Keratinocyte (primary cell): ENCODE measurements around the gene ABHD6. TPM values are rescaled to one million over a fixed set of nuclear protein-coding genes. Genes with fewer than 3 reads are reported as not detected.
"Not testable (repeated sequence)": the region's sequence is repeated elsewhere in the genome, so short reads cannot be mapped to it uniquely, and the experiment has no call there.

Experiments used
- DNase-seq: peaks from one replicate; pipeline ENCODE4 v3.0.0-alpha.2; 2011; ENCODE audit warnings: low read depth, missing footprints, low spot score
- FAIRE-seq: peaks from 2 replicates; lab custom pipeline; 2011; peaks lifted over from hg19 to GRCh38; lab: Jason Lieb, UNC
- H2AFZ ChIP-seq: 2 replicates; pipeline ENCODE4 v1.6.0; 2012; ENCODE audit warnings: low read length, control low read depth, inconsistent platforms; ENCODE audit not compliant: control insufficient read depth
- H3K27ac ChIP-seq: 2 replicates; pipeline ENCODE4 v1.5.1; 2011; ENCODE audit warnings: low read length; ENCODE audit not compliant: control insufficient read depth, insufficient read depth
- H3K27me3 ChIP-seq: 3 replicates; pipeline ENCODE4 v1.6.0; 2011; ENCODE audit warnings: low read length; ENCODE audit not compliant: control insufficient read depth, insufficient read depth; ENCODE audit errors: extremely low read depth
- H3K36me3 ChIP-seq, 2 experiments: 2 replicates in 1 of 2; 3 replicates in 1 of 2; pipeline ENCODE4 v1.5.1; 2011; ENCODE audit warnings: low read length in 2 of 2, mild to moderate bottlenecking in 1 of 2; ENCODE audit not compliant: control insufficient read depth in 2 of 2, insufficient read depth in 2 of 2; ENCODE audit errors: extremely low read depth in 1 of 2
- H3K4me1 ChIP-seq: 3 replicates; pipeline ENCODE4 v1.5.1; 2011; ENCODE audit warnings: low read length; ENCODE audit not compliant: control insufficient read depth, insufficient read depth; ENCODE audit errors: extremely low read depth
- H3K4me2 ChIP-seq: 3 replicates; pipeline ENCODE4 v1.6.0; 2011; ENCODE audit warnings: low read depth, low read length; ENCODE audit not compliant: control insufficient read depth, insufficient read depth; ENCODE audit errors: extremely low read depth
- H3K4me3 ChIP-seq, 3 experiments: fragments of 200-600 bp in 1 of 3; sonication (generic) in 1 of 3; 2 replicates in 2 of 3; 3 replicates in 1 of 3; pipeline ENCODE4 v1.5.1; 2011 to 2016; ENCODE audit warnings: low read length in 3 of 3, mild to moderate bottlenecking in 3 of 3, control low read depth in 2 of 3, inconsistent platforms in 1 of 3, low read depth in 1 of 3, mixed read lengths in 1 of 3, mixed run types in 1 of 3, moderate library complexity in 1 of 3; ENCODE audit not compliant: control insufficient read depth in 2 of 3, insufficient read depth in 2 of 3; ENCODE audit errors: extremely low read depth in 1 of 3
- H3K79me2 ChIP-seq: 2 replicates; pipeline ENCODE4 v1.6.0; 2012; ENCODE audit warnings: low read length; ENCODE audit not compliant: control insufficient read depth, insufficient read depth
- H3K9ac ChIP-seq: 3 replicates; pipeline ENCODE4 v1.6.0; 2011; ENCODE audit warnings: low read length; ENCODE audit not compliant: control insufficient read depth, insufficient read depth; ENCODE audit errors: extremely low read depth
- H3K9me1 ChIP-seq: 3 replicates; pipeline ENCODE4 v1.6.0; 2011; ENCODE audit warnings: low read length; ENCODE audit not compliant: control insufficient read depth, insufficient read depth; ENCODE audit errors: extremely low read depth
- H3K9me3 ChIP-seq: 2 replicates; pipeline ENCODE4 v1.5.1; 2012; ENCODE audit warnings: low read depth, low read length; ENCODE audit not compliant: control insufficient read depth
- H4K20me1 ChIP-seq: 3 replicates; pipeline ENCODE4 v1.6.0; 2011; ENCODE audit warnings: low read length; ENCODE audit not compliant: control insufficient read depth, insufficient read depth; ENCODE audit errors: extremely low read depth
- EZH2 ChIP-seq: IDR thresholded peaks from one replicate; pipeline ENCODE4 v1.6.1; 2012; ENCODE audit warnings: inconsistent platforms, mild to moderate bottlenecking, low read length, moderate library complexity
- dilution Hi-C: fragments of 300-500 bp; cut with MboI; formaldehyde crosslinking; loops from one replicate; pipeline ENCODE4 v1.7.0; 2020; ENCODE audit warnings: low sequenced_read_pairs; ENCODE audit not compliant: extremely low pct_ligation_motif_present
- polyA plus RNA-seq, 5 experiments: library from polyadenylated mRNA; depleted of rRNA in 3 of 5; stranded (reverse) in 3 of 5; stranded (forward) in 1 of 5; unstranded in 1 of 5; fragments of >200 nt; gene quantifications; 1 replicate in 1 of 5; 2 replicates in 3 of 5; 3 replicates in 1 of 5; pipeline versions ENCODE4 v1.2.1 to v1.2.3, GENCODE V29; 2011 to 2012; ENCODE audit warnings: missing spikeins in 2 of 5, low read depth in 1 of 5, low replicate concordance in 1 of 5
- TF ChIP-seq, protein P1 (sequence below), 3 experiments: IDR thresholded peaks in 1 of 3; conservative IDR thresholded peaks in 1 of 3; optimal IDR thresholded peaks in 1 of 3; 2 replicates in 2 of 3; 3 replicates in 1 of 3; pipeline versions ENCODE3 to v1.5.1; 2011; ENCODE audit warnings: low read length in 3 of 3, mild to moderate bottlenecking in 3 of 3, moderate library complexity in 2 of 3, control low read depth in 1 of 3, inconsistent platforms in 1 of 3; ENCODE audit not compliant: insufficient read depth in 2 of 3; ENCODE audit errors: extremely low read depth in 1 of 3

Gene ABHD6
- polyA plus RNA-seq, 1 donor (not counting 4 experiments of a cell fraction or from before 2014, with no cell fraction given), result 15.2 TPM

DNA sequence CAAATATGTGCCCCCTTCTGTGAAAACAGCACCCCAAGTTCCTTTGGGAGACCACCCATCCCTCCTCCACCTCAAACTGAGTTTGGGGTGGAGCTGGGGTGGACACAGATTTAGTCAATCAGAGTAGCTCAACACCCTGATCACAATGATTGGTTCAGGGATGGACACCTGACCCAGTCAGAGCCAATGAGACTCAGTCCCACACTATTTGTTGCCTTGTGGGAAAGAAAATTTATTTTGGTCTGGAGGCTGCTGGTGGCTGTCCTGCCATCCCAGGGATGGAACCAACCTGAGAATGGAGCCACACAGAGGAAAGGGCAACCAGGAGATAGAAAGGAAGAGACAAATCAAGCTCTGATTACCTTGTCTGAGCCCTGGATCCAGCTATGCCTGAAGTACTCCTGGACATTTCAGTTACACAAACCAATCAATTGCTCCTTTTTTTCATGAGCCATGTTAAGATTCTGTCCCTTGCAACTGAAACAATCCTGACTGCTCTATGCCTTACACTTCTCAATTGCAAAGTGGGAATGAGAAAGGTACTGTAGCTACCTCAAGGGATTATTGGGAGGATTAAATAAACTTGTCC lies 37.4 kb upstream of the ABHD6 start:
- dilution Hi-C loops, result no loop called here

DNA sequence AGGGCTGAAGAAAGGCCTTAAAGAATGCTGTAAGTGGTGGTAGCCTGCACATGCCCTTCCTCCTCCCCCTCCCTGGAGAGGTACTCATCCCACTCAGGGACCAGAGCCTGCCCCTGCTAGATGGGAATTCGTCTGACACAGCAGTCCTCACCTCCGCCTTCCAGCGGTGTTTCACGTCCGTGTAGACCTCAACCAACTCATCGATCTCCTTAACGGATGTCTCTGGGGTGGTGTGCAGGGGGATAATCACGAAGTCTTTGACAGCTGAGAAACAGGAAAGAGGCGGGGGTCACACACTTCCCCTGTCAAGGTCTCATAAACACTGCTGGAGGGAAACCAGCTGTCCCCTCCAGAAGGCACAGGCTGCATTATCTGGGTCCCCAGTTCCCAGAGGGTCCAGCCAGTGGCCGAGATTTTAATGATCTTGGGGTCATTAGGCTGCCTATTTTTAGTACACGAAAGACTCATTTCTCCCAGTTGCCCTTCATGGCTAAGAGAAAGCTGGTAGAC lies 36.7 kb upstream of the ABHD6 start:
- DNase-seq (no peak), FAIRE-seq (no peak)
- Histone ChIP-seq H3K9ac (no peak overlapping the region), H3K36me3 (no peaks in the 10 kb centered on the region), H2AFZ (no peak overlapping the region), H3K9me1 (no peaks in the 10 kb centered on the region), H3K4me3 (no peak overlapping the region), H3K9me3 (no peaks in the 10 kb centered on the region), H3K79me2 (no peaks in the 10 kb centered on the region), H3K27me3 (no peaks in the 10 kb centered on the region), H3K27ac (no peak overlapping the region), H3K4me2 (no peak overlapping the region), H4K20me1 (no peaks in the 10 kb centered on the region), H3K4me1 (peaks cover 5% of the 10 kb centered on the region)
- TF ChIP-seq, protein P1, sequence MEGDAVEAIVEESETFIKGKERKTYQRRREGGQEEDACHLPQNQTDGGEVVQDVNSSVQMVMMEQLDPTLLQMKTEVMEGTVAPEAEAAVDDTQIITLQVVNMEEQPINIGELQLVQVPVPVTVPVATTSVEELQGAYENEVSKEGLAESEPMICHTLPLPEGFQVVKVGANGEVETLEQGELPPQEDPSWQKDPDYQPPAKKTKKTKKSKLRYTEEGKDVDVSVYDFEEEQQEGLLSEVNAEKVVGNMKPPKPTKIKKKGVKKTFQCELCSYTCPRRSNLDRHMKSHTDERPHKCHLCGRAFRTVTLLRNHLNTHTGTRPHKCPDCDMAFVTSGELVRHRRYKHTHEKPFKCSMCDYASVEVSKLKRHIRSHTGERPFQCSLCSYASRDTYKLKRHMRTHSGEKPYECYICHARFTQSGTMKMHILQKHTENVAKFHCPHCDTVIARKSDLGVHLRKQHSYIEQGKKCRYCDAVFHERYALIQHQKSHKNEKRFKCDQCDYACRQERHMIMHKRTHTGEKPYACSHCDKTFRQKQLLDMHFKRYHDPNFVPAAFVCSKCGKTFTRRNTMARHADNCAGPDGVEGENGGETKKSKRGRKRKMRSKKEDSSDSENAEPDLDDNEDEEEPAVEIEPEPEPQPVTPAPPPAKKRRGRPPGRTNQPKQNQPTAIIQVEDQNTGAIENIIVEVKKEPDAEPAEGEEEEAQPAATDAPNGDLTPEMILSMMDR (optimal IDR thresholded peaks at IDR 0.05 in 1 of 3, IDR thresholded peaks at IDR 0.05 in 1 of 3, conservative IDR thresholded peaks at IDR 0.05 in 1 of 3; ENCODE audit: extremely low read depth in 1 of 3, insufficient read depth in 2 of 3, low read length in 3 of 3), result no peak
- no peak for TF ChIP-seq EZH2
- dilution Hi-C loops, result no loop called here

More for the DNA sequence above, 37.4 kb upstream of the ABHD6 start:
- Histone ChIP-seq H3K9me1 (no peaks in the 10 kb centered on the region), H3K27ac (no peak overlapping the region), H3K4me2 (no peak overlapping the region), H3K36me3 (no peaks in the 10 kb centered on the region), H2AFZ (no peak overlapping the region), H4K20me1 (no peaks in the 10 kb centered on the region), H3K9ac (no peak overlapping the region), H3K27me3 (no peaks in the 10 kb centered on the region), H3K4me1 (peaks cover 4% of the 10 kb centered on the region), H3K79me2 (no peaks in the 10 kb centered on the region), H3K9me3 (no peaks in the 10 kb centered on the region), H3K4me3 (no peak overlapping the region)
- TF ChIP-seq EZH2, result no peak
- TF ChIP-seq, protein P1 (optimal IDR thresholded peaks at IDR 0.05 in 1 of 3, IDR thresholded peaks at IDR 0.05 in 1 of 3, conservative IDR thresholded peaks at IDR 0.05 in 1 of 3; ENCODE audit: extremely low read depth in 1 of 3, insufficient read depth in 2 of 3, low read length in 3 of 3), result no peak
- DNase-seq (no peak), FAIRE-seq (no peak)

DNA sequence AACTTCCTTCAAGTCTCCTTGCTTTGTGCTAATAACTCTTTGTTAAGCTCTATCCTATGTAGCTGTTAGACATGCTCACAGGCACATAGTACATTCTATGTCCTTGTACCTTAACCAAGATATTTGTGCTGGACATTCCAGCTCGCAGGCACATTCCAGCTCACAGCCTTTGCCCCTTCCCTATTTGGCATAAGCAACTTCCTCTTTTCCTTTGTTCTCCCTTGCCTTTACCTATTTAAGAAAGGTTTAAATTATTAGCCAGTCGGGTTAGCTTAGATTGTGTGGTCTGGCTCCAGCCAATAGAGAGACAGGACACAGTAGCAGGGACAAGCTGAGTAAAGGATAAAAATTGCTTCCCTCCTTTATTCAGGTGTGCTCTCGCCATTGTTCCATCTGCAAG lies 36.1 kb upstream of the ABHD6 start:
- FAIRE-seq, H3K36me3 ChIP-seq, H3K27me3 ChIP-seq, H3K79me2 ChIP-seq, H3K9me1 ChIP-seq, H3K9ac ChIP-seq, H3K4me2 ChIP-seq, dilution Hi-C loops, H4K20me1 ChIP-seq, H2AFZ ChIP-seq, H3K4me3 ChIP-seq, DNase-seq, H3K9me3 ChIP-seq, H3K27ac ChIP-seq: not testable (repeated sequence)
- H3K4me1 ChIP-seq, result peaks cover 11% of the 10 kb centered on the region
